GM10248 (cell line): ENCODE measurements around the gene TMEM87B.

Experiments used
- CTCF ChIA-PET: fragments of 300-600 bp; sonication (Branson Sonifier 250); formaldehyde crosslinking; extraction: SDS; loops from one replicate; lab custom pipeline; 2021; ENCODE audit warnings: antibody characterized with exemption; lab: Yijun Ruan, JAX
- POLR2A ChIA-PET: fragments of 350-650 bp; sonication (Branson Sonifier 250); formaldehyde crosslinking; extraction: SDS; loops from one replicate; lab custom pipeline; 2020; ENCODE audit warnings: antibody characterized with exemption; lab: Yijun Ruan, JAX
- DNase-seq: peaks from one replicate; pipeline ENCODE4 v3.0.0; 2012; ENCODE audit errors: extremely low spot score
- TF ChIP-seq, protein P1 (sequence below): IDR thresholded peaks from 2 replicates; pipeline ENCODE4 v1.5.1; 2012; ENCODE audit warnings: mild to moderate bottlenecking, low read depth; ENCODE audit errors: extremely low read depth, missing control alignments, control extremely low read depth

TMEM87B gene

DNA sequence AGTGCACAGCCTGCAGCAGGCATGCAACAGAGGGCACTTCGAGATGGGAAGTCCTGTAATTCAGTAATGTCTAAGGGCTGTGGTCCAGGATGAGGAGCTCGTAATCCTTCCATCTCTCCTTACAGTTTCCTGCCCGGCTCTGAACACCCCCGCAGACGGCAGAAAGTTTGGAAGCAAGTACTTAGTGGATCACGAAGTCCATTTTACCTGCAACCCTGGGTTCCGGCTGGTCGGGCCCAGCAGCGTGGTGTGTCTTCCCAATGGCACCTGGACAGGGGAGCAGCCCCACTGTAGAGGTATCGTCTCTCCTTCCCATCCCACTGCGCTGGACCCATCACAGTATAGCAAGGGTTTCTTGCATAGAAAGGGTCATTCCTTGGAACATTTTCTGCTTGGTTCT, 109.8 kb downstream of the TMEM87B start:
- DNase-seq: no peak
- TF ChIP-seq, protein P1, sequence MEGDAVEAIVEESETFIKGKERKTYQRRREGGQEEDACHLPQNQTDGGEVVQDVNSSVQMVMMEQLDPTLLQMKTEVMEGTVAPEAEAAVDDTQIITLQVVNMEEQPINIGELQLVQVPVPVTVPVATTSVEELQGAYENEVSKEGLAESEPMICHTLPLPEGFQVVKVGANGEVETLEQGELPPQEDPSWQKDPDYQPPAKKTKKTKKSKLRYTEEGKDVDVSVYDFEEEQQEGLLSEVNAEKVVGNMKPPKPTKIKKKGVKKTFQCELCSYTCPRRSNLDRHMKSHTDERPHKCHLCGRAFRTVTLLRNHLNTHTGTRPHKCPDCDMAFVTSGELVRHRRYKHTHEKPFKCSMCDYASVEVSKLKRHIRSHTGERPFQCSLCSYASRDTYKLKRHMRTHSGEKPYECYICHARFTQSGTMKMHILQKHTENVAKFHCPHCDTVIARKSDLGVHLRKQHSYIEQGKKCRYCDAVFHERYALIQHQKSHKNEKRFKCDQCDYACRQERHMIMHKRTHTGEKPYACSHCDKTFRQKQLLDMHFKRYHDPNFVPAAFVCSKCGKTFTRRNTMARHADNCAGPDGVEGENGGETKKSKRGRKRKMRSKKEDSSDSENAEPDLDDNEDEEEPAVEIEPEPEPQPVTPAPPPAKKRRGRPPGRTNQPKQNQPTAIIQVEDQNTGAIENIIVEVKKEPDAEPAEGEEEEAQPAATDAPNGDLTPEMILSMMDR: no peak
- CTCF ChIA-PET: no interaction called here
- POLR2A ChIA-PET: no interaction called here

DNA sequence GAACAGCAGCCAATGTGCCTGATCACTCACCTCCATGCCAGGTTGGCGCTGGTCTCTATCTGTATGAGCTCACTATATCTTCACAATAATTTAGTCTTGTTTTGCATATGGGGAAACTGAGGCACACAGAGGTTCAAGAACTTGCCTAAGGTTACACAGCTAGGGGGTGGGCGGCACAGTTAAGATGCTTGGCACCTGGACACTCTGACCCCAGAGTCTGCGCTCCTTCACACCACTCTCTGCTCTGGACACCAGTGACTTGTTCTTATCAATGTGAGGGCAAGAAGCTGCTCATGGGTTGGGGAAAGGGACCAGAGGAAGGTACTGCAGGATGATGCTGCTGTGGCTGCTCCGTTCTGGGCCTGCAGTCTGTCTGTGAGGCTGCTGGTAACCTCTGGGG, 110.2 kb downstream of the TMEM87B start:
- no peak for DNase-seq
- ChIA-PET POLR2A (no interaction called here), CTCF (no interaction called here)
- TF ChIP-seq, protein P1: no peak

DNA sequence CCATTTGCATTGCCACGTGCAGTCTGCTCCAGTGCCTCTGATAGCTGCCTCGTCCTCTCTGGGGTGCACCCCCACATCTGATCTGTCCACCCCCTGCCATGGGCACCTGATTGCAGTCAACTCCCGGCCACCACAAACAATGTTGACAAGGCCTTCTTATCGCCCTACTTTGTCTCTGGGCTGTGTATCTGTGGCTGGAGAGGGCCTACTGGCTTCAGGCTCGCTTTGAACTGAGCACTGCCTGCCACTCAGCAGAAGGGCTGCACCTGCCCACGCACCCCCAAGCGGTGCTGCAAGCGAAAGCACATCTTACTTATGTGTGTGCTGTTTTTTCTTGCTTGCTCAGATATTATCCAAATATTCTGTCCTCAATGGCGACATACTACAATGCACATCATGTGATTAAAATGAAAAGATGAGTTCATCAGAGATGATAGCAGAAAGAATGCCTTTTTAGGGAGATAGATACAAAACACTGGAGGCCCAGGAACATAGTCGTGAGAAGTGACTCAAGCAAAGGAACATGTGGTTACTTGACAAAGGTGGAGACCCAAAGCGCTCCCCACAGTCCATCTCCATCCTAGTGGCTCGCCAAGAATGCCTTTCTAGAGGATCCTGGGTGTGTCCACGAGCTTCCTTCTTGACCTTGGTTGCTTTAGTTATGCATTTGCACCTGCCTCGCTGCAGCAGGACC, 111.9 kb downstream of the TMEM87B start:
- no peak for DNase-seq
- TF ChIP-seq, protein P1: no peak
- ChIA-PET CTCF (no interaction called here), POLR2A (no interaction called here)

DNA sequence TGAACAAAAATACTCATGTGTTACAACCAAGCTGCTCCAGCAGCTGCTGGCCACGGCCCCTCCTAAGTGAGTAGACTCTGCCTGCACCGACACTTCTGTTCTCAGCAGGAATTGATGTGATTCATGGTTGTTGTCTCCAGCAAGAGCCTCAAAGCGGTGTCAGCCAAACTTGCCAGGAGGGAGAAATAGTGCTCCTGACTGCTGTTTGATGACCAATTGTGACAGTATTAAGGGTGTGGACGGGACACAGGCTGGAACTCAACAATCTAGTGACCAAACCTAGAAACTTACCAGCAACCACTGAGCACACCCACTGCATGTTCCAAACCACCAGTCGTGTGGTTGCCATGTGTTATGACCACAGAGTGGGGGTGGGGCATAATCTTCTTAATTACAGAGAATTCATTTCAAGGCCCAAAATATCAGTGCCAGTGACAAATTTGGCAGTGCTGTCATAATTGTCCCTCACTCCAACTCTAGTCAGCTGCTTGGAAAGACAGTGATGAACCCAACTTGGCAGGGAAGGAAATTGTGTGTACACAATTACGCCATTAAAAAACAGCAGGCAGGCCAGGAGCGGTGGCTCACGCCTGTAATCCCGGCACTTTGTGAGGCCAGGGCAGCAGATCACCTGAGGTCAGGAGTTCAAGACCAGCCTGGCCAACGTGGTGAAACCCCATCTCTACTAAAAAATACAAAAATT, 113.5 kb downstream of the TMEM87B start:
- ChIA-PET CTCF (no interaction called here), POLR2A (no interaction called here)
- TF ChIP-seq, protein P1: no peak
- DNase-seq: no peak
